ENCODE measurements around the gene ARFRP1.
"Not testable (repeated sequence)": the region's sequence is repeated elsewhere in the genome, so short reads cannot be mapped to it uniquely, and the experiment has no call there.

ARFRP1 gene

DNA sequence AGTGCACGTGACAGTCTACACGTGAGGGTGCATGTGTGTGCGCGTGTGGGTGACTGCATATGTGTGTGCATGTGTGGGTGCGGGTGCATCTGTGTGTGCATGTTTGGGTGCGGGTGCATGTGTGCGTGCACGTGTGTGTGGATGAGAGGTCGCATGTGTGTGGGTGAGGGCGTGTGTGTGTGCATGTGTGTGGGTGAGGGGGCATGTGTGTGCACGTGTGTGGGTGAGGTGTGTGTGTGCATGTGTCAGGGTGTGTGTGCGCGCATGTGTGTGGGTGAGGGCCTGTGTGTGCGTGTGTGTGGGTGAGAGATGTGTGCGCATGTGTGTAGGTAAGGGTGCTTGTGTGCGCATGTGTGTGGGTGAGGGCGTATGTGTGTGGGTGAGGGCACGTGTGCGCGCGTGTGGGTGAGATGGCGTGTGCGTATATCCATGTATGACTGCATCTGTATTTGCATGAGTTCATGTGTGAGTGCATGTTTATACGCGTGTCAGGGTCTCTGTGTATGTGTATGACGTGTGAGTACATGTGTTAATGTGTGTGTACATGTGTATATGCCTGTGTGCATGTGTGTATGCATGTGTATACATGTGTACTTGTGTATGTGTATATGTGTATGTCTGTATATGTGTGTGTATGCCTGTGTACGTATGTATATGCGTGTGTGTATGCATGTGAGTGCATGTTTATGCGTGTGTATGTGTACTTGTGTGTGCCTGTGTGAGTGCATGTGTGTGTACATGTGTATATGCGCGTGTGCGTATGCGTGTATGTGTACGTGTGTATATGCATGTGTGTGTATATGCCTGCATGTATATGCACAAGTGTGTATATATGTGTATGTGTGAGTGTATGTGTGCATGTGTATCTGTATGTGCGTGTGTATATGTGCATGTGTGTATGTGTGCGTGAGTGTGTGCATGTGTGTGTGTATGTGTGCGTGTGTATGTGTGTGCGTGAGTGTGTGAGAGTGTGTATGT, 24.6 kb upstream of the ARFRP1 start:
- no peak for DNase-seq

- DNase-seq: no peak
These were observed 23.6 kb upstream of the ARFRP1 start for GRCh38 chr20:63731410-63731809.

- not testable (repeated sequence) for DNase-seq
These were observed 22.5 kb upstream of the ARFRP1 start for GRCh38 chr20:63730189-63730733.

- DNase-seq: not testable (repeated sequence)
These were observed 15.3 kb upstream of the ARFRP1 start for GRCh38 chr20:63722967-63723622.

GRCh38 chr20:63718996-63719395, 11.2 kb upstream of the ARFRP1 start:
- no peak for DNase-seq

GRCh38 chr20:63714858-63715257, 7.1 kb upstream of the ARFRP1 start:
- DNase-seq: no peak

DNA sequence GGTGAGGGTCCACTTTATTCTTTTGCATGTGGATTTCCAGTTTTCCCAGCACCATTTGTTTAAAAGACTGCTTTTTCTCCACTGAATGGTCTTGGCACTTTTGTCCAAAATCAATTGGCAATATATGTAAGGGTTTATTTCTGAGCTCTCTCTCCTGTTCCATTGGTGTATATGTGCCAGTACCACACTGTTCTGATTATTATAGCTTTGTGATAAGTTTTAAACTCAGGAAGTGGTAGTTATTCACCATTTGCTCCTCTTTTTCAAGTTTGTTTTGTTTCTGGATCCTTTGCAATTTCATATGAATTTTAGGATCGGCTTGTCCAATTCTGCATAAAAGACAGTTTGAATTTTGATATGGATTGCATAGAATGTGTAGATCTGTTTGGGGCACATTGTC, 4.4 kb upstream of the ARFRP1 start:
- no peak for DNase-seq

GRCh38 chr20:63711085-63711645, 3.4 kb upstream of the ARFRP1 start:
- DNase-seq: no peak

- no peak for DNase-seq
These were observed 1.4 kb upstream of the ARFRP1 start for GRCh38 chr20:63709149-63709527.

DNA sequence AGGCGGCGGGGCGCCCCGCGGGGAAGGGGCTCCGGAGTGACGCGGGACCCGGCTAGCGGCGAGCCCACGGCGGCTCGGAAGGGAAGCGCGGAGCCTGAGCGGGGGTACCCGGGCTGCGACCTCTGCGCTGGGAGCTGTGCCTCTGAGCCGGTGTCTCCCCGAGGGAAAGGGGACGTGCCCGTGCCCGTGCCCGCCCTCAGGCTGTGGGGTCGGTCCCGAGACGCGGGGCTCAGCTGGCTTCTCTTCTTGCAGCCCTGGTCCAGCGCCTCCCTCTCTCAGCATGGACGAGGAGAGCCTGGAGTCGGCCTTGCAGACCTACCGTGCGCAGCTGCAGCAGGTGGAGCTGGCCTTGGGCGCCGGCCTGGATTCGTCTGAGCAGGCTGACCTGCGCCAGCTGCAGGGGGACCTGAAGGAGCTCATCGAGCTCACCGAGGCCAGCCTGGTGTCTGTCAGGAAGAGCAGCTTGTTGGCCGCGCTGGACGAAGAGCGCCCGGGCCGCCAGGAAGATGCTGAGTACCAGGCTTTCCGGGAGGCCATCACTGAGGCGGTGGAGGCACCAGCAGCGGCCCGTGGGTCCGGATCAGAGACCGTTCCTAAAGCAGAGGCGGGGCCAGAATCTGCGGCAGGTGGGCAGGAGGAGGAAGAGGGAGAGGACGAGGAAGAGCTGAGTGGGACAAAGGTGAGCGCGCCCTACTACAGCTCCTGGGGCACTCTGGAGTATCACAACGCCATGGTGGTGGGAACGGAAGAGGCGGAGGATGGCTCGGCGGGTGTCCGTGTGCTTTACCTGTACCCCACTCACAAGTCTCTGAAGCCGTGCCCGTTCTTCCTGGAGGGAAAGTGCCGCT, 749 bp upstream of the ARFRP1 start:
- no peak for DNase-seq

DNA sequence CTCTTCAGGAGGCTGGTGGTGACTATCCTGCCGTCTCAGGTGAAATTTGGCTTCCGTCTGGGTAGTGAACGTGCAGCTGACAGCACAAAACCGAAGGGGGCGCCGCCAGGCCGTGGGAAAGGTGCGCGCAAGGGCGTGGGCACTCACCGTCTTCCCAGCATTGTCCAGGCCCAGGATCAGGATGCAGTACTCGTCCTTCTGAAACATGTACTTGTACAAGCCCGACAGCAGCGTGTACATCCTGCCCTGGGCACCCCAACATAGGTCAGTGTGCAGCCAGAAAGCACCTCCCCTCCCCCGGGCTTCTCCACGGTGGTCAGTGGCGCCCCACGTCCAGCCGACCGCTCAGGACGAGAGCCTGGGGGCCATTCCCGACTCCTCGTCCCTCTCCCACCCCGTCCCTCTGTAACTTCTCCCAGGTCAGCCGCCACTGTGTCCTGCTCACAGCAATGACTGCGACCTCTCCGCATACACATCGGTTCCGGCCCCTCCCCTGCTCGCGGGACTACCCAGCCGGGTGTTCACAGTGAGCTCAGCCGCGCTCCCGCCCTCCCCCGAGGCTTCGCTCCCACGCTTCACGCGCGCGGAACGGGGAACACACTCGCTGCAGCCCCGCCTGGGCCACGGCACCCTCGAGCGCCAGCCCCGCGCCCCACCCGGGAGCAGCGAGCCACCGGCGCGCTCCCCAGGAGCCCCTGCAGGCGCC, 771 bp downstream of the ARFRP1 start:
- DNase-seq: peak in 1 of 3 experiments; percentile 65

- DNase-seq: no peak
These were observed 1.6 kb downstream of the ARFRP1 start for GRCh38 chr20:63706027-63706695.

DNA sequence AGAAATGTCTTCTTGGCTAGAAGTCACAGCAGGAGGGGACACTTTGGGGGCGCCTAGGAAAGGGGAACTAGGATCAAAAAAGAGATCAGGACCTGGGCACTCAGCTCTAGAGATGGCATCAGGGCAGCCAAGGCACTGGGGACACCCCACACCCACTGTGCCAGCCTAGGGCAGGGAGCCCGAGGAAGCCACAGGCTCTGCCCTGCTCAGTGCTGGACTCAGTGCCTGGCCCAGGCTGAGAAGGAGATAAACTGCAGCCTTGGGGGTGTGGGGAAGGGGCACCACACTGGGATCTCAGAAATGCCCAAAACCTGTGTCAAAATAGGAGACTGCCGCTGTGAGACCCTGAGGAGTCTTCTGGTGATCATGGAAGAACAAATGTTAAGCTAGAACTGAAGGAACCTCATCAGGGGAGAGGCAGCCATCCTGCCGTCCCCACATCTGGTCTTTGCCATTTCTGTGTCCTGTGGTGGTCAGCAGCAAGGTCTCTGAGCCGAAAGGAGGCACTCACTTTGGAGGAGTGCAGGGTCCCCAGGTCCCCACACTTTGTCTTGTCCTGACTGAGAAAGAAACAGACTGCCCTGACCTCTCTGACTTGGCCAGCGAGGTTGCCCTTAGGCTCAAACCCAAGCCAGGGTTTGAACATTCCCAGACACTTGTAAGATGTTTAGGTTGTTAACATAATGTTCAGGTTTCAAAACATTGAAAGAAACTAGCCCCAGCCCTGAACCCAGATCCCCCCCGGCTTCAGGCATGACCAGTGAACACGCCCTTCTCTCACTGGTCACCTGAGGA, 2.3 kb downstream of the ARFRP1 start:
- DNase-seq: no peak

DNA sequence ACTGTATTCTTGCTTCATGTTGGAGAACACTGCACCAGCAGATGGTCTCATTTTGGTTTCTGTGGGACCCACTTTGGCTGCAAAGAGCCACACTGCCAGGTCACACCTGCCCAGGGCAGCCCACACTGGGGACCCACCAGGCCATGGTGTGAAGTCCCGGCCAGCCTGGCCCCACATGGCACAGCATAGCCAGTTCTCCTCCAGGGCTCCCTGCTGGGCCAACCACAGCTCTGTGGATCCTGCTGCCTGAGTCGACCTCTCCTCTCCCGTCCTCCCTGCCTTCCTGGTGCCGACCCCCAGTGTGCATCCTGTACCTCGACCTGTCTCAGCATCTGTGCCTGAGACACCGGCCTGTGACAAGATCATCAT, 3.0 kb downstream of the ARFRP1 start:
- DNase-seq: no peak

DNA sequence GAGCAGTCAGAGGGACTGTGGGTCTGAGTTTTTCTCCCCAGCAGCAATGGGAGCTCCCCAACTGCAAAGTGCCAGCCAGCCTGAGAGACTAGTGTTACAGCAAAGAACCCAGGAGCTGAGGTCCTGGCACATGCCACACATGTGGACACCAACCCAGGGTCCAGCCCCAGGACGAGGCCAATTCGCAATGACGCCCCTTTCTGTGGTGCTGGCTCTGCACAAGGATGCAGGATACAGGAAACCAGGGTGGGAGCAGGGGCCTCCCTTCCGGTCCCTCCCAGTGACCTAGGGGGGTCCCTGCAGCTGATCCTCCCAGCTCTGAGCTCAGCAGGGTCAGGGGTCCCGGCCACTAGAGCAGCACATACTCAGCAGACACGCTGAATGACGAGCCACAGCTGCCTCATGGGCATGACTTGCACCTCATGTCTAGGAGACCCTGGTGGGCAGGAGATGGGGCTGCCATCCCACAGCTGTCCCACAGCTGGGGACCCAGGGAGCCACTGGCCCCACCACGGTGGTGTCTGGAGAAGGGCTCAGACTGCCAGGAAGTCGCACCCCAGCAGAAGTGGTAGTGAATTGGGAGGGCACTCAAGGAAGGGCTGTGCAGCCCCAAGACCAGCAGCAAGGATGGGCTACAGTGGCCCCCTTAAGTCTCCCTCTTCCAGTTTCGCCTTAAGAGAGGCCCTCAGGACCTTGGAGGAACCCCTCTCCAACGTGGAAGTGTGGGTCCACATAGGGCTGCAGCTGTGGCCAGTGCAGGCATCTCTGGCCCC, 3.6 kb downstream of the ARFRP1 start:
- no peak for DNase-seq

DNA sequence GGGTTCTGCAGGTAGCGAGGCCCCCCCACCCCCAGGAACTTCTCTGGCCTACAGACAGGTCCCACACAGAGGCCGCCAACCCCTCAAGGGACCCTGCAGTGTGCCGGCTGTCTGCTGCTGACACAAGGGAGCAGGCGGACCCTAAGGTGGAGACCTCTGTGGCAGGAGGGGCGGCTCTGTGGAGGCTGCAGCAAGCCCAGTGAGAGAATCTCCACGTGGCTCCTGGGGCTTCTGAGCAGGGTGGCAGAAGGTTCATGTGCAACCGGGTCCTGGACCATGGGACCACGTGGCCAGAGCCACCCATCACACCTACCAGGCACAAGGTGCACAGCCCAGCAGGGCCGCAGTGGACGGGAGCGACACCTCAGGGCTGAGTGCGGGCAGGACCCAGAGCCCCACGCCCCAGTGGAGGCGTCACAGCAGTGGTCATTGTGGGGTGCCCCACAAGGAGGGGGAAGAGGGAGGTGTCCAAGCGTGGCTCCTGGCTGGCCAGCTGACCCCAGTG, 4.3 kb downstream of the ARFRP1 start:
- DNase-seq: no peak

DNA sequence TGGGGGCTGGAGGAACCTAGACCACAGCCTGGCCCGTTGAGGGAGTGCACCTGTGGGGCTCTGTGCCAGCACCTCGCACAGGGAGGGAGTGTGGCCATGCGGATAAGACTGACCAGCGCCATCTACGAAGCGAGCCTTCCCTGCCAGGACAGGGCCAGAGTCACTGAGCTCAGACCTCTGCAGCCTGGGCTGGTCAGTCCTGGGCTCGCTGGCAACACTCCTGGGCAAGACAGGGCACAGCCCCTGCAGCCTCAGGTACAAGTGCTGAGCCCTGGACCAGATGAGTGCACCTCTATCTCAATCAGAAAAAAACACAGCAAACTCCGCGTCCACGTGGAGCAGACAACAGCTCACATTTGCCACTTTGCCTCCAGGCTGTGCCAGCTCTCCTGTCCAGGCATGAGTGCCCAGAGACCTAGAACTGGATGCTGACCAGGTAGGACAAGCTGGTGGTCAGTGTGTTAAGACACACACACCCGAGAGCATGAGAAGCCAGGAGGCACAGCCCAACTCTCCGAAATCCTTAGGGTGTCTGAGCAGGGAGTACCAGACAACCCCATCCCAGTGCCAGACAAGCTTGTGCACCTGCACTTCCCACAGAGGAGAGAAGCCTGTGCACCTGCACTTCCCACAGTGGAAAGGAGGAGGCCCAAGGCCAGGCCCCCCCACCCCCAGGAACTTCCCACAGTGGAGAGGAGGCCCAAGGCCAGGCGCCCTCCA, 4.9 kb downstream of the ARFRP1 start:
- DNase-seq: no peak

- DNase-seq: no peak
These were observed 5.6 kb downstream of the ARFRP1 start for GRCh38 chr20:63702036-63702665.

Data from NCI-H1417 (cell line).